ENCODE results near the gene BMP7.
"Not testable (repeated sequence)": the region's sequence is repeated elsewhere in the genome, so short reads cannot be mapped to it uniquely, and the experiment has no call there.

Gene BMP7

GRCh38 chr20:57163041-57163440 is 103.4 kb downstream of the BMP7 start:
- no peak for DNase-seq

- DNase-seq, result no peak
Measured at GRCh38 chr20:57162362-57162652, 104.1 kb downstream of the BMP7 start.

DNA sequence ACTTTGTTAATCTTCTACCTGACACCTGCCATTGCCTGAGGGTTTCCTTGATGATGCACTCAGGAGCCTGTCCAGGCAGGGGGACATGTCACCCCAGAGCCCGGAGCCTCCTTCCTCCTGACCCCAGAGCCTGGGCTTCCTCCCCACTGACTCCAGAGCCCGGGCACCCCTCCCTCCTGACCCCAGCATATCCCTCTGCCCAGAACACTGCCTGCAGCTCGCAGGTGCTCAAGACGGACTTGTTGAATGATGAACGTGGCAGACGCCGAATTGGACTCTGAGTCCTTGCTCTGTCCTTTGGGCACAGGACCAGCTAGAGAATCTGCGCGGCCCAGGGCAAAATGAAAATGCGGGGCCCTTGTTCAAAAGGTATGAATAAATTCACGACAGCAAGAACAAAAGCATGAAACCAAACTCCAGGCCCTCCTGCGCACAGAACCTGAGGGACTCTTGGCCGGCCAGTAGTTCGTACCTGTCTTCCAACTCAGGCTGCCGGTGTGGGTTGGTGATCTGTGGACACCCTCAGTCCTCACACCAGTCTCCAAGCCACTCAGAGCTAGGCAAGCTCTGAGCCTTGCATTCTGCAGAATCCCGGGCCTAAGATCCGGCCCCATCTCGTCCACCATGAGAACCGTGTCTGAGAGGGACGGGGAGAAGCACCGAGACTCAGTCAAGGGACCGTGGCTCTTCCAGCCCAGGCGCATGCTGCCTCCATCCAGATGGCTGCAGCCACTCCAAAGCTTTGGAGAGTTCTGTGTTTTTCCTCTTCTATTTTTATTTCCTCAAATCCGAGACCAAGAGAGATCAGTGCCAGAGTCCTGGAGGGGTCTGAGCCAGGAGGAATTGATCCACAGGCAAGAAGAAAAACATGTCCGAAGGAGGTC is 104.7 kb downstream of the BMP7 start:
- no peak for DNase-seq

- DNase-seq, result no peak
Measured at GRCh38 chr20:57160985-57161384, 105.5 kb downstream of the BMP7 start.

DNA sequence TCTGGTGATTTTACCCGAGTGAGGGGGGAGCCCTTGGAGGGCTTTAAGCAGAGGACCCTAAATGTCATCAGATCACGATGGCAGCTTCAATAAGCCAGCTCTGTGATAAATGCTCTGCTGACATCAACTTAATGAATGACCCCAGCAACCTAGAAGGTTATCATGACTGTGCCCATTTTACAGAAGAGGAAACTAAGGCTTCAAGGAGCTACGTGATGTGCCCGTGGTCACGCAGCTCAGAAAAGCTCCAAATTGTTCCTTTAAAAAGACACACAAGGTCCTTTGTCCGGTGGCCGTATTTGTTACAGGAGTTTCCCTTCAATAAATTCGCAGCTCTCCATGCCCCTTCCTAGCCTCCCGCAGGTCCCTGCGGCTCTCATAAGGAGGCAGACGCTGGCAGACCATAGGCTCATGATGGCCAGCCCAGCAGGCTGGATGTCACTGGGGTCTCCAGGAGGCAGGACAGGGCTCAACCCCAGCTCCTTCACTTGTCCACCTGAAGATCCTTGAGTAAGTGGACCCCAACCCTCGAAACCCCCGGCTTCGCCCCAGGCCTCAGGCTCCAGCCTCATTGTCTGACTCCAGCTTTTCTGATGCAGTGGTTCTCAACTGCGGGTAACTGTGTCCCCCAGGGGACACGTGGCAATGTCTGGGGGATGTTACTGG is 106.4 kb downstream of the BMP7 start:
- no peak for DNase-seq

- no peak for DNase-seq
Measured at GRCh38 chr20:57159193-57159851, 107.1 kb downstream of the BMP7 start.

DNA sequence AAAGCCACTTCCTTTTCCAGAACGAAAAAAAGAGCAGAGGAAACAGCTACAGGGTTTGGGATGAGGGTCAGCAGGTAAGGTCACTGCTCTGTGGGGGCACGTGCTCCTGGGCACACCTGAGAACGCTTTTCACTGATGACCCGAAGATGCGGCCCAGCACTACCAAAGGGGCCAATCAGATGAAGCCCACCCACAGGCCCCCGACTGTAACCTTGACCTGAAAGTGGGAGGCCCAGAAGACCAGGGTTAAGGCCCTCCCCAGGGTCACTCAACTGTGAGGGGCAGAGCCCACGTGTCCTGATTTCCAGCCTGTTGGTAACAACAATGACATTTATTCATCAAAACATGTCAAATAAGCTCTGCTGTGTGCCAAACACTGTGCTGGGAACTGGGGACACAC is 108.0 kb downstream of the BMP7 start:
- DNase-seq, result no peak

- DNase-seq, result not testable (repeated sequence)
Measured at GRCh38 chr20:57157787-57158186, 108.7 kb downstream of the BMP7 start.

- no peak for DNase-seq
Measured at GRCh38 chr20:57157106-57157691, 109.2 kb downstream of the BMP7 start.

- no peak for DNase-seq
Measured at GRCh38 chr20:57156011-57156729, 110.3 kb downstream of the BMP7 start.

DNA sequence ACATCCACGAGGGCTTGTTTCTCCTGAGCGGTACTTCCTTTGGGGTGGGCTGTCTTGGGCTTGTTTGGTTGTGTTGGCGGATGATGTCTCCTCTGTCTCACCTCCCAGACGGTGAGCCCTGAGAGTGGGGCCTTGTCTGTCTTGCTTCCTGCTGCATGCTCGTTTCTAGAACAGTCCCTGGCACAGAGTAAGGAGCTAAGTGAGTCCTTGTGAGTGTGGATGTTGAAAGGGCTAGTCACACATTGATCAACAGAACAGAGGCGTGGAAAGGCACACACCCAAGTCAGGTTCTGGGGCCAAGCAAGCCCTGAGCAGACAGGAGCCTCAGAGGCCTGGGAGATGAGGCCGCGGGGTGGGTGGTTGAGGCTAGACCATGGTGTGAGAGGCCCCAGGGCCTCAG is 111.0 kb downstream of the BMP7 start:
- DNase-seq, result no peak

DNA sequence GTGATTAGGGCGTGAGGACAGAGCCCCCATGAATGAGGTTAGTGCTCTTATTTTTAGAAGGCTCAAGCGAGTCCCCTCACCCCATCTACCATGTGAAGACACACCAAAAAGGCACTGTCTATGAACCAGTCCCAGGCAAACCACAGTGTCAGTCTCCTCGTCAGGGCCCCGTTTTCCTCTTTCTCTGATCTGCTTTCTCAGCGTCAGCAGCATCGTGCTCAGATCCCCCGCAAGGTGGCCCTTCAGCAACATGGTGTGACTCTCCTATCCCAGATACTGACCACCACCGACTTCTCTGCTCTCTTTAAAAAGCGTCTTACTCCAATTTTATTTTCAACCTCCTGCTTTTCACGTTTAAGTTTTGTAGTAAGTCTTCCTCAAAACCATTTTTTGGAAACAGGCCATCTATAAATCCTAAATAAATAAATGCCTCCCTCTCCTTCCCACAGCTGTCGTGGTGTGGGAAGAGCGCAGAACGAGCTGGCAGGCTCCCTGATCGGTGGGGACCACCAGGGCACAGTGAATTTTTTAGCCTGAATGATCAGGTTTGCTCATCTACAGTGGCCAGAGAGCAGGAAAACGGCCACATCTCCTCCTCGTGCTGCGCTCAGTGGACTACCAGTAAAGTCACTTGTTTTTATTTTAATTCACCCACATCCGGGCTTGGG is 113.1 kb downstream of the BMP7 start:
- no peak for DNase-seq

DNA sequence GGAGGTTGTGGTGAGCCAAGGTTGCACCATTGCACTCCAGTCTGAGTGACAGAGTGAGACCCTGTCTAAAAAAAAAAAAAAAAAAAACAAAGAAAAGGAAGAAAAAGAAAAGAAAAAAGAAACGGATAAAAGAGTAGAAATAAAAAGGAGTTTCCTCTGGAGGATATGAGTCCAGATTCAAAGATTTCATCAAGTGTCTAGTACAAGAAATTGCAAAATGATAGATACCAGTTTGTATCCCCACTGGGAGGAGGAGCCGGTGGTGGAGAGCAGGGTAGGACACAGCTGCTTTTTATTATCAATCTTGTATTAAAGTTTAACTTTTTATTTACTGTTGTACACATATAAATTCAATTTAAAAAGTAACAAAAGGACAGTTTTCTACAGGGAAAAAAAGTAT is 113.9 kb downstream of the BMP7 start:
- DNase-seq, result no peak

DNA sequence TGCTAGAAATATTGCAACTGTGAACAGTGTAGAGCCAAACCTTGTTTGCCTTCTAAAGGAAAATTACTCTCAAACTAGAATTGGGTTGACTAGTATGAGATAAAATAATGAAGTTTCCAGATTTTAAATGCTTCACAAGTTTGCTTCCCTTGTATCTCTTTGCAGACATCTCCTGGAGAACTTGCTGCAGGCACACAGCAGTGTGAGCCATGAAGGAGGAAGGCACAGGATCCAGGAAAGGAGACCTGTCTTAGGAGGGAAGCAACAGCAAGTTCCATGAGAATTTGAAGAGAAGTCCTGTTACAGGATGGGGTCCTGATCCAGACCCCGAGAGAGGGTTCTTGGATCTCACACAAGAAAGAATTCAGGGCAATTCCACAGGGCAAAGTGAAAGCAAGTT is 115.9 kb downstream of the BMP7 start:
- DNase-seq, result no peak

DNA sequence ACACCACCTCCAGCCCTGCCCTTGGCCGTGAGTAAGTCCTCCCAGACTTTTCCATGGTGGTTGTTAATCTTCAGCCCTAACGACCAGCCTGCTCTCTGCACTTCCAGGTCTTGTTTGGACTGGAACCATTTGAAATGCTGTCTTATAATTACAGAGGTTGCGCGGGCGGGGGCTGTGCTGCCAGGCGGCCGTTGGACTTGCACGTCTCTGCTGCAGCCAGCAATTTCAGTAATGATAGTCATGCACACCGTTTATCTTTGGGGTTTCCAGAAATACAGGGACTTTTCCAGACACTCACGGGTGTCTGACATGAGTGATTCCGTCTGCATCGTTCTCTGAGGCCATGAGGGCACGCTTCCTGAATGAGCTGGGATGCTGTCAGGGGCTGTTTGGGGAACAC is 118.2 kb downstream of the BMP7 start:
- no peak for DNase-seq

GRCh38 chr20:57147185-57147584 is 119.3 kb downstream of the BMP7 start:
- DNase-seq, result no peak

- no peak for DNase-seq
Measured at GRCh38 chr20:57146155-57146554, 120.3 kb downstream of the BMP7 start.

- no peak for DNase-seq
Measured at GRCh38 chr20:57145089-57145631, 121.3 kb downstream of the BMP7 start.

- DNase-seq, result no peak
Measured at GRCh38 chr20:57143173-57143572, 123.3 kb downstream of the BMP7 start.

DNA sequence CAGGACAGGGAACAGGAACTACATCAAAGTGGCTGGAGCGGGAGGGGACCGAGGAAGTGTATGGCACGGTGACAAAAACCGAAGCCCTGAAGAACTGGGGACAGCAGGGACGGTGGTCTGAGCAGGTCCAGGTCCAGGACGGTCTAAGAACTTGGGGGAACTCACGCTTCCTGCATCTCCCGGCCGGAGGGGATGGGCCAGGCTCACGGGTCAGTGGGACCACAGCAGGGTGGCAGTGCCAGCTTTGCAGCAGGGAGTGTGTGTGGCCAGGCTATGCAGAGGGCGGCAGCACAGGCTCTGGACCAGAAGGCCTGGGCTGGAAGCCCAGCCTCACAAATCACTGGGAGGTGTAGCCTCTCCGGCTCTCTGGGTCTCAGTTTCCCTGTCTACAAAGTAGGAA is 123.8 kb downstream of the BMP7 start:
- no peak for DNase-seq

- no peak for DNase-seq
Measured at GRCh38 chr20:57141492-57141891, 124.9 kb downstream of the BMP7 start.

DNA sequence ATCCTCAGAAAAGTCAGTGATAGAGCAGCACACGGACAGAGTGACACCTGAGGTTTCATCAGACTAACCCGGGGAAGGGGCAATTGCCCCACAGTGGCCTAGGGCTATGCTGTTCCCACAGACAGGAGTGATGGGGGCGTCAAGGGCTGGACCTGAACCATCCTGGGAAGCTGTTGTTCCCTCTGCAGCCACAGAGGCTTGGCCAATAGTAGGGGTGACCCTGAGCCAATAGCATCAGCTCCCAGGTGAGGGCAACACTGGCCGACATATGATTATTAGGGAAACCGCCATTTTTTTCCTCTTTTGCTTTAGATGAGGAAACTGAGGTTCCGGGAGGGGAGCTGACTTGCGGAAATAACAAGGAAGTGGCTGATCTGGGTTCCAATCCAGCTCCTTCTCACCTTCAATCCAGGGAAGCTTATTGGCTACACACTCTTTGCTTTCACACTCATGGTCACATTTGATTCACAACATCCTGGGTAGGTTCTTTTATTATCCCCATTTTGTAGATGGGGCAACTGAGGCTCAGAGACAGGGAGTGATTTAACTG is 126.0 kb downstream of the BMP7 start:
- DNase-seq, result no peak
